HepG2 (cell line): ENCODE data around the gene CSMD2. TPM values are rescaled to one million over a fixed set of nuclear protein-coding genes. Genes with fewer than 3 reads are reported as not detected.

Source experiments
- ATAC-seq: fragments of 200-7000 bp; cut with Tn5 transposase; 3 replicates; pipeline ENCODE4 v1.9.1; 2020; ENCODE audit warnings: mild to moderate bottlenecking, moderate library complexity
- BruUV-seq: library from RNA; stranded (reverse); fragments of 400-500 nt; replicated peaks from 2 replicates; lab custom pipeline; 2021; lab: Mats Ljungman, UMichigan
- CTCF ChIA-PET: fragments of 300-600 bp; formaldehyde crosslinking; extraction: SDS; loops from one replicate; lab custom pipeline; 2021; ENCODE audit warnings: low total read pairs, inconsistent platforms, low intra/inter-chr PET ratio; lab: Yijun Ruan, JAX
- POLR2A ChIA-PET: fragments of 350-600 bp; sonication (Branson Sonifier 250); formaldehyde crosslinking; loops from one replicate; lab custom pipeline; 2020; ENCODE audit warnings: antibody characterized with exemption, inconsistent platforms; lab: Yijun Ruan, JAX
- DNase-seq: peaks from one replicate; pipeline ENCODE4 v3.0.0-alpha.2; 2015; ENCODE audit warnings: low spot score
- FAIRE-seq: peaks from 3 replicates; lab custom pipeline; 2011; peaks lifted over from hg19 to GRCh38; lab: Jason Lieb, UNC
- H2AFZ ChIP-seq: one replicate; pipeline ENCODE4 v1.6.1; 2011; ENCODE audit warnings: low read length, inconsistent platforms
- H3K27ac ChIP-seq: fragments of 300-600 bp; 3 replicates; pipeline ENCODE4 v1.8.0; 2011; ENCODE audit warnings: mixed run types, mild to moderate bottlenecking, mixed read lengths, low read length, inconsistent platforms; ENCODE audit not compliant: insufficient read depth; ENCODE audit errors: extremely low read length
- H3K27me3 ChIP-seq, 2 experiments: fragments of 200-600 bp in 1 of 2; 2 replicates in 1 of 2; 3 replicates in 1 of 2; pipeline versions ENCODE4 v1.6.0 to v1.8.0; 2011; ENCODE audit warnings: low read length in 2 of 2, mild to moderate bottlenecking in 2 of 2, moderate library complexity in 2 of 2, inconsistent platforms in 1 of 2; ENCODE audit not compliant: insufficient read depth in 2 of 2, control insufficient read depth in 1 of 2
- H3K36me3 ChIP-seq, 2 experiments: fragments of 200-600 bp in 1 of 2; replicated peaks in 1 of 2; 2 replicates in 1 of 2; 3 replicates in 1 of 2; pipeline versions ENCODE4 v1.5.1 to v1.8.0; 2011; ENCODE audit warnings: low read length in 2 of 2, inconsistent platforms in 1 of 2; ENCODE audit not compliant: insufficient read depth in 2 of 2, control insufficient read depth in 1 of 2
- H3K4me1 ChIP-seq: 2 replicates; pipeline ENCODE4 v1.5.1; 2012; ENCODE audit warnings: low read length, inconsistent platforms; ENCODE audit not compliant: insufficient read depth
- H3K4me2 ChIP-seq: 2 replicates; pipeline ENCODE4 v1.6.0; 2011; ENCODE audit warnings: low read depth, low read length, inconsistent platforms
- H3K4me3 ChIP-seq, 3 experiments: fragments of 200-600 bp in 1 of 3; sonication (generic), shearing (Covaris generic) in 1 of 3; replicated peaks in 1 of 3; 2 replicates each; pipeline ENCODE4 v1.5.1; 2011 to 2016; ENCODE audit warnings: low read length in 3 of 3, inconsistent platforms in 2 of 3, low read depth in 2 of 3, mild to moderate bottlenecking in 2 of 3, control low read depth in 1 of 3, mixed read lengths in 1 of 3; ENCODE audit not compliant: insufficient read depth in 1 of 3
- H3K79me2 ChIP-seq: one replicate; pipeline ENCODE4 v1.6.1; 2011; ENCODE audit warnings: low read length, inconsistent platforms; ENCODE audit not compliant: insufficient read depth
- H3K9ac ChIP-seq: 2 replicates; pipeline ENCODE4 v1.6.0; 2011; ENCODE audit warnings: mild to moderate bottlenecking, low read depth, low read length, inconsistent platforms; ENCODE audit not compliant: insufficient read depth
- H3K9me3 ChIP-seq: 2 replicates; pipeline ENCODE4 v1.5.1; 2012; ENCODE audit warnings: mild to moderate bottlenecking, low read length
- H4K20me1 ChIP-seq: 2 replicates; pipeline ENCODE4 v1.6.0; 2011; ENCODE audit warnings: inconsistent platforms, mild to moderate bottlenecking, low read length, moderate library complexity; ENCODE audit not compliant: insufficient read depth
- ATF7 ChIP-seq, 2 experiments: fragments of 450-650 bp in 1 of 2; sonication (generic) in 1 of 2; formaldehyde crosslinking in 1 of 2; IDR thresholded peaks; 2 replicates each; pipeline versions ENCODE4 v1.4.0 to v1.6.1; 2016 to 2020; ENCODE audit warnings: antibody characterized with exemption in 1 of 2, mild to moderate bottlenecking in 1 of 2, missing genetic modification reagents in 1 of 2
- CREM ChIP-seq, 2 experiments: sonication (generic) in 1 of 2; formaldehyde crosslinking in 1 of 2; IDR thresholded peaks; 2 replicates each; pipeline versions ENCODE4 v1.4.0 to v1.6.1; 2016 to 2020; ENCODE audit warnings: antibody characterized with exemption in 1 of 2, mild to moderate bottlenecking in 1 of 2, missing genetic modification reagents in 1 of 2
- FOXM1 ChIP-seq: sonication (generic); formaldehyde crosslinking; IDR thresholded peaks from 2 replicates; pipeline ENCODE4 v1.5.0; 2020; ENCODE audit warnings: missing genetic modification reagents
- HDAC2 ChIP-seq: sonication (generic); formaldehyde crosslinking; IDR thresholded peaks from 2 replicates; pipeline ENCODE4 v1.4.0; 2020; ENCODE audit warnings: missing genetic modification reagents
- HOXA5 ChIP-seq: sonication (generic); formaldehyde crosslinking; IDR thresholded peaks from 2 replicates; pipeline ENCODE4 v1.4.0; 2020; ENCODE audit warnings: missing genetic modification reagents
- MAFF ChIP-seq: IDR thresholded peaks from 2 replicates; pipeline ENCODE4 v1.6.1; 2011; ENCODE audit warnings: low read depth, low read length, improper control_type of control experiment
- SMAD9 ChIP-seq: sonication (generic); formaldehyde crosslinking; IDR thresholded peaks from 2 replicates; pipeline ENCODE4 v1.5.1; 2020; ENCODE audit warnings: mild to moderate bottlenecking, missing genetic modification reagents
- TEAD2 ChIP-seq: sonication (generic); formaldehyde crosslinking; IDR thresholded peaks from 2 replicates; pipeline ENCODE4 v1.9.0; 2021; ENCODE audit warnings: missing genetic modification reagents
- YEATS2 ChIP-seq: sonication (generic); formaldehyde crosslinking; IDR thresholded peaks from 2 replicates; pipeline ENCODE4 v1.4.0; 2020; ENCODE audit warnings: missing genetic modification reagents, borderline replicate concordance
- ZNF329 ChIP-seq: sonication (generic); formaldehyde crosslinking; IDR thresholded peaks from 2 replicates; pipeline ENCODE4 v1.9.0; 2021; ENCODE audit warnings: low read depth, mild to moderate bottlenecking, missing genetic modification reagents
- ZNF549 ChIP-seq: sonication (generic); formaldehyde crosslinking; IDR thresholded peaks from 2 replicates; pipeline ENCODE4 v1.5.0; 2020; ENCODE audit warnings: missing genetic modification reagents
- ZNF569 ChIP-seq: sonication (generic); formaldehyde crosslinking; IDR thresholded peaks from 2 replicates; pipeline ENCODE4 v1.5.0; 2020; ENCODE audit warnings: mild to moderate bottlenecking, missing genetic modification reagents, moderate library complexity, borderline replicate concordance
- ZNF670 ChIP-seq: sonication (generic); formaldehyde crosslinking; IDR thresholded peaks from 2 replicates; pipeline ENCODE4 v1.8.0; 2022; ENCODE audit warnings: mild to moderate bottlenecking, missing genetic modification reagents, borderline replicate concordance
- ZNF772 ChIP-seq: sonication (generic); formaldehyde crosslinking; IDR thresholded peaks from 2 replicates; pipeline ENCODE4 v1.5.0; 2020; ENCODE audit warnings: mild to moderate bottlenecking, missing genetic modification reagents
- WGBS: methylation state at CpG from one replicate; pipeline ENCODE4 v1.1.6; 2017; ENCODE audit warnings: low lambda C conversion rate; 5-methylcytosine and 5-hydroxymethylcytosine counted together
- in situ Hi-C: cut with HindIII; loops from 2 replicates; pipeline ENCODE4 v1.10.0; 2017; ENCODE audit warnings: low pct_unique_long_range_greater_than_20kb; ENCODE audit not compliant: extremely low pct_ligation_motif_present
- intact Hi-C: fragments of 100-400 bp; cut with micrococcal nuclease; formaldehyde crosslinking; loops from one replicate; pipeline ENCODE4 v1.10.0; 2022; ENCODE audit not compliant: unreplicated experiment
- polyA plus RNA-seq, 8 experiments: library from polyadenylated mRNA; depleted of rRNA in 3 of 8; stranded (reverse) in 7 of 8; unstranded in 1 of 8; fragments of >200 nt; fragmentation: Illumina TruSeq in 4 of 8; extraction: Trizol in 4 of 8; gene quantifications; 2 replicates each; pipeline versions ENCODE4 v1.2.1 to v1.2.3, GENCODE V29; 2011 to 2016; ENCODE audit warnings: low read depth in 4 of 8, missing spikeins in 1 of 8, mixed read lengths in 1 of 8; ENCODE audit not compliant: insufficient read depth in 1 of 8
- total RNA-seq, 5 experiments: library from RNA; depleted of rRNA; stranded (reverse); fragments of >200 nt; fragmentation: Illumina TruSeq; extraction: Trizol; gene quantifications; 2 replicates each; pipeline ENCODE4 v1.2.3, GENCODE V29; 2016; ENCODE audit warnings: low read depth in 1 of 5
- TF ChIP-seq, protein P1 (sequence below): sonication (generic); formaldehyde crosslinking; IDR thresholded peaks from 2 replicates; pipeline ENCODE4 v1.5.0; 2020; ENCODE audit warnings: mild to moderate bottlenecking, missing genetic modification reagents, moderate library complexity
- TF ChIP-seq, protein P2 (sequence below): sonication (generic); formaldehyde crosslinking; IDR thresholded peaks from 2 replicates; pipeline ENCODE4 v1.9.0; 2021; ENCODE audit warnings: missing genetic modification reagents, mild to moderate bottlenecking, borderline replicate concordance

The CSMD2 gene
- total and polyA plus RNA-seq, 2 of the 13 experiments (the other 11 are each of a cell fraction or from before 2014, with no cell fraction given), result not detected

DNA sequence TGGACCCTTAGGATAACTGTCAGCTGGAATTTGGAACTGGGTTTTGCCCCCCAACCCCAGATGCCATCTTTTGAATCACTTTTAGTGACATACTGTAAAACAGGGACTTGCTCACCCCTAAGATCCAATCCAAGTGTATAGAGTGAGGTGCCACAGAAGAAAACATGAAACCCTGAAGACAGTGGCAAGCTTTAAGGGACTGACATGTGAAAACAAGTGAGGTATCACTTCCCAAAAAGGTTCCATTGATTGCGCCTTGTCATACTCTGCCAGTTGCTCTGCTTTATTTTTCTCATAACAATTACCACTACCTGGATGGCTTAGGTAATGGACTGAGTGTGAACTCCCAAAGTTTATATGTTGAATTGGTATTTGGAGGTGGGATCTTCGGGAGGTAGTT, 115.6 kb downstream of the CSMD2 start:
- in situ Hi-C loops, result no loop called here
- Histone ChIP-seq H3K27me3 (no peaks in the 10 kb centered on the region), H3K9ac (no peak overlapping the region), H3K27ac (no peak overlapping the region), H3K36me3 (no peaks in the 10 kb centered on the region), H3K79me2 (no peaks in the 10 kb centered on the region)
- ATAC-seq, result no peak
- POLR2A ChIA-PET, result no interaction called here
- CTCF ChIA-PET, result no interaction called here
- TF ChIP-seq ZNF670 (CRISPR knock-in tag), result no peak
- TF ChIP-seq ZNF569 (CRISPR knock-in tag), result no peak
- TF ChIP-seq MAFF, result no peak
- no peak for TF ChIP-seq FOXM1 (CRISPR knock-in tag)
- no peak for TF ChIP-seq ZNF772 (CRISPR knock-in tag)
- no peak for TF ChIP-seq ZNF329 (CRISPR knock-in tag)
- no peak for TF ChIP-seq CREM (IDR thresholded peaks at IDR 0.05)
- no peak for TF ChIP-seq CREM (CRISPR knock-in tag; IDR thresholded peaks at IDR 0.05)
- TF ChIP-seq ZNF549 (CRISPR knock-in tag), result no peak
- TF ChIP-seq ATF7 (IDR thresholded peaks at IDR 0.05), result no peak
- TF ChIP-seq ATF7 (CRISPR knock-in tag; IDR thresholded peaks at IDR 0.05), result no peak
- TF ChIP-seq YEATS2 (CRISPR knock-in tag), result no peak
- TF ChIP-seq SMAD9 (CRISPR knock-in tag), result no peak
- no peak for TF ChIP-seq HDAC2
- no peak for TF ChIP-seq HOXA5 (CRISPR knock-in tag)
- TF ChIP-seq, protein P1, sequence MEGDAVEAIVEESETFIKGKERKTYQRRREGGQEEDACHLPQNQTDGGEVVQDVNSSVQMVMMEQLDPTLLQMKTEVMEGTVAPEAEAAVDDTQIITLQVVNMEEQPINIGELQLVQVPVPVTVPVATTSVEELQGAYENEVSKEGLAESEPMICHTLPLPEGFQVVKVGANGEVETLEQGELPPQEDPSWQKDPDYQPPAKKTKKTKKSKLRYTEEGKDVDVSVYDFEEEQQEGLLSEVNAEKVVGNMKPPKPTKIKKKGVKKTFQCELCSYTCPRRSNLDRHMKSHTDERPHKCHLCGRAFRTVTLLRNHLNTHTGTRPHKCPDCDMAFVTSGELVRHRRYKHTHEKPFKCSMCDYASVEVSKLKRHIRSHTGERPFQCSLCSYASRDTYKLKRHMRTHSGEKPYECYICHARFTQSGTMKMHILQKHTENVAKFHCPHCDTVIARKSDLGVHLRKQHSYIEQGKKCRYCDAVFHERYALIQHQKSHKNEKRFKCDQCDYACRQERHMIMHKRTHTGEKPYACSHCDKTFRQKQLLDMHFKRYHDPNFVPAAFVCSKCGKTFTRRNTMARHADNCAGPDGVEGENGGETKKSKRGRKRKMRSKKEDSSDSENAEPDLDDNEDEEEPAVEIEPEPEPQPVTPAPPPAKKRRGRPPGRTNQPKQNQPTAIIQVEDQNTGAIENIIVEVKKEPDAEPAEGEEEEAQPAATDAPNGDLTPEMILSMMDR, result no peak
- TF ChIP-seq TEAD2 (CRISPR knock-in tag), result no peak
- TF ChIP-seq, protein P2, sequence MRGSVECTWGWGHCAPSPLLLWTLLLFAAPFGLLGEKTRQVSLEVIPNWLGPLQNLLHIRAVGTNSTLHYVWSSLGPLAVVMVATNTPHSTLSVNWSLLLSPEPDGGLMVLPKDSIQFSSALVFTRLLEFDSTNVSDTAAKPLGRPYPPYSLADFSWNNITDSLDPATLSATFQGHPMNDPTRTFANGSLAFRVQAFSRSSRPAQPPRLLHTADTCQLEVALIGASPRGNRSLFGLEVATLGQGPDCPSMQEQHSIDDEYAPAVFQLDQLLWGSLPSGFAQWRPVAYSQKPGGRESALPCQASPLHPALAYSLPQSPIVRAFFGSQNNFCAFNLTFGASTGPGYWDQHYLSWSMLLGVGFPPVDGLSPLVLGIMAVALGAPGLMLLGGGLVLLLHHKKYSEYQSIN (CRISPR knock-in tag), result no peak
- TF ChIP-seq, all 625 proteins: peak for 0
- Histone ChIP-seq H3K4me2 (no peak overlapping the region), H2AFZ (no peak overlapping the region), H3K4me3 (no peak overlapping the region), H4K20me1 (no peaks in the 10 kb centered on the region), H3K9me3 (peaks cover 17% of the 10 kb centered on the region), H3K4me1 (no peaks in the 10 kb centered on the region)
- FAIRE-seq (no peak), DNase-seq (no peak)
- WGBS, result 0% methylated on average over 2 of the region's 2 CpGs
- intact Hi-C loops, result no loop called here
- BruUV-seq, result no TSS peak
